ENCODE data around the gene CDY2A.
"Not testable (repeated sequence)": the region's sequence is repeated elsewhere in the genome, so short reads cannot be mapped to it uniquely, and the experiment has no call there.

Gene CDY2A, protein sequence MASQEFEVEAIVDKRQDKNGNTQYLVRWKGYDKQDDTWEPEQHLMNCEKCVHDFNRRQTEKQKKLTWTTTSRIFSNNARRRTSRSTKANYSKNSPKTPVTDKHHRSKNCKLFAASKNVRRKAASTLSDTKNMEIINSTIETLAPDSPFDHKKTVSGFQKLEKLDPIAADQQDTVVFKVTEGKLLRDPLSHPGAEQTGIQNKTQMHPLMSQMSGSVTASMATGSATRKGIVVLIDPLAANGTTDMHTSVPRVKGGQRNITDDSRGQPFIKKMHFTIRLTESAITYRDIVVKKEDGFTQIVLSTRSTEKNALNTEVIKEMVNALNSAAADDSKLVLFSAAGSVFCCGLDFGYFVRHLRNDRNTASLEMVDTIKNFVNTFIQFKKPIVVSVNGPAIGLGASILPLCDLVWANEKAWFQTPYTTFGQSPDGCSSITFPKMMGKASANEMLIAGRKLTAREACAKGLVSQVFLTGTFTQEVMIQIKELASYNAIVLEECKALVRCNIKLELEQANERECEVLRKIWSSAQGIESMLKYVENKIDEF

DNA sequence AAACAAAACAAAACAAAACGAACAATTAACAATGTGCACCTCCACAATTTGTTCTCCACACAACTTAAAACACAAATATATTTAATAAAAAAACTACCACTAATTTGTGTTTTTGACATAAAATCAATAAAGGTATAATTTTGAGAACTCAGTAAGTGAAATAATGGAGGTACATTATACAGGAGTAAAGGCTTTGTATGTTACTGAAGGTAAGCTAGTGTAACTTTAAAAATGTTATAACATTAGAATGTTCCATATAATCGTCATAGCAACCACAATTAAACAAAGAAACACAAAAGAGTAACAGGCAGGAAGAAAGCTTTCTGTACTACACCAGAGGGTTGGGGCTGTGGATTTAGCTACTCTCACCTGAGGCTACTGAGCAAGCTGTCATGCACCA is at the start of gene CDY2A:
TSS of gene CDY2A (plus strand) at position 301 of the 400 bp plus-strand sequence. CDS start 328 bp downstream, outside the sequence.
- not testable (repeated sequence) for DNase-seq (ENCODE audit: low read depth)

DNA sequence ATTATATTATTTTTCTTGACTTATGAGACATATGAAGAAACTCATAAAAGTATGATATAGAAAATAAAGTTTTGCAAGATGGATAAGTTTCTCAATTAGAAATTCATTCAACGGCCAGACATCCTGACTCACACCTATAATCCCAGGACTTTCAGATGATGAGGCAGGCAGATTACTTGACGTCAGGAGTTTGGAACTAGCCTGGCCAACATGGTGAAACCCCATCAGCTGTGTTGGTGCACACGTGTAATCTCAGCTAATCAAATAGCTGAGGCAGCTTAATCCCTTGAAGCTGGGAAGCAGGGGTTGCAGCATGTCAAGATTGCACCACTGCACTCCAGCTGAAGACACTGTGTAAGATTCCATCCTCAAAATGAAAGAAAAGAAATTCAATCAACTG is 28.0 kb upstream of the CDY2A start:
- DNase-seq (ENCODE audit: low read depth): not testable (repeated sequence)

DNA sequence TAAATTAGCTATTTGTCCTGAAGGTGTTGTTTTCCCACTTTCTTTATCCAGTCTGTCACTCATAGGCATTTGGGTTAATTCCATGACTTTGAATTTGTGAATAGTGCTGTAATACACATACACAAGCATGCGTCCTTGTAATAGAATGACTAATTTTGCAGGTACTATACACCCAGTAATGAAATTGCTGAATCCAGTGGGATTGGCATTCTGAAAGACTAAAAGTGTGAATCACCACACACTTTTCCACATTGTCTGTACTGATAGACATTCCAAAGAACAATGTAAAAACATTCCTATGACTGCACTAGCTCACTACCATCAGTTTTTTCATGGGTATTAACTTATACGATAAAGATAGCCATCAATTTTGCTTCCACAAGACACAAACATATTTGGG is 27.3 kb upstream of the CDY2A start:
- DNase-seq (ENCODE audit: low read depth): not testable (repeated sequence)

DNA sequence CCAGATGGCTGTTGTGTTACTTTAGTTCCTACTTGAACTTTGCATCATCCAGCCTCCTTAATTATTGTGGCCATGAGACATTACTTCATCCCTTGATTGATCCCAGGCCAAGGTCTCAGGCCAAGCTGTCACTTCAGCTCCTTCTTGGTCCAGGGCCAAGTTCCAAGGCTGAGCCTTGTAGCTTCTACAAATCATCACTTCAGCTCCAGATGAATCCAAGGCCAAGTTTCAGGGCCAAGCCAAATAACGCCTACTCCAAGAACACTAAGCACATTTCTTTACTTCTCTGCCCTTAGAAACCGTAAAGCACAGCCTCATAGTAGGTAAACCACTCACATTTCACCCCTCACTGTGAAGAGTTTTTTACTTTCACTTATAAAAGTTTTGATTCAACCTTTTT is 1.7 kb upstream of the CDY2A start:
- DNase-seq (ENCODE audit: low read depth): not testable (repeated sequence)

DNA sequence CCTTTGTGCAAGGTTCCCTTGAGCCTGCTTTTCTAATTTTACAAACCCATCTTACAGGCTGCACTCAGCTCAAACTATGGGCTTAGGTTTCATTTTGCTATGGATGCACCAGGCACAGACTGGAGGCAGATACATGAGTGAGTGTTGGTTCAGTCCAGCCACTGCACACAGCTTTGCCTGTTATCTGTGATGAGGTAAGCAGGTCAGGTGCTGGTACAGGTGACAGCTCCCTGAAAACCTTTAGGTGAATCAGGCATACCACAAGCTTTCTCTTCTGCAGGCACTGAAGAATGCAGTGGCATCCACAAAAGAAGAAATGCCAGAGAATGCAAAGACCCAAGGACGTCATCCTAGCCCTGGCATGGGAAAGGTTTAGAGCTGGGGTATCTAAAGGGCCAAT is 3.3 kb downstream of the CDY2A start:
- not testable (repeated sequence) for DNase-seq (ENCODE audit: low read depth)

DNA sequence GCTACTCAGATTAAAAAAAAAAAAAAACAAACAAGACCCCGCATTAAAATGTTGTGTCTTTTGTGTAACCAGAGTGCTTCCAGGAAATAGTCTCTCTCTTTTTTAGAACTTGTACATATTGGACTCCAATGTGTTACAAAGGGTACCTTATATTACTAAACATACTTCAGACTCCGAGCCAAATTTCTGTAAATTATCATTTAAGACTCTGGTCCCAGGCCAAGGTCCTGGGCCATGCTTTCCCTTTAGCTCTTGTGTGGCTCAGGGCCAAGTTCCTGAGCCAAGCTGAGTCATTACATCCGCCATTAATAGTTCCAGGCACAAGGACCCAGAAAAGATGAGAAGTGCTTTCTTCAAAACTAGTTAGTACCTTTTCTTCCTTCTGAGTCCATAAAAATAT is 4.6 kb downstream of the CDY2A start:
- DNase-seq (ENCODE audit: low read depth): not testable (repeated sequence)

DNA sequence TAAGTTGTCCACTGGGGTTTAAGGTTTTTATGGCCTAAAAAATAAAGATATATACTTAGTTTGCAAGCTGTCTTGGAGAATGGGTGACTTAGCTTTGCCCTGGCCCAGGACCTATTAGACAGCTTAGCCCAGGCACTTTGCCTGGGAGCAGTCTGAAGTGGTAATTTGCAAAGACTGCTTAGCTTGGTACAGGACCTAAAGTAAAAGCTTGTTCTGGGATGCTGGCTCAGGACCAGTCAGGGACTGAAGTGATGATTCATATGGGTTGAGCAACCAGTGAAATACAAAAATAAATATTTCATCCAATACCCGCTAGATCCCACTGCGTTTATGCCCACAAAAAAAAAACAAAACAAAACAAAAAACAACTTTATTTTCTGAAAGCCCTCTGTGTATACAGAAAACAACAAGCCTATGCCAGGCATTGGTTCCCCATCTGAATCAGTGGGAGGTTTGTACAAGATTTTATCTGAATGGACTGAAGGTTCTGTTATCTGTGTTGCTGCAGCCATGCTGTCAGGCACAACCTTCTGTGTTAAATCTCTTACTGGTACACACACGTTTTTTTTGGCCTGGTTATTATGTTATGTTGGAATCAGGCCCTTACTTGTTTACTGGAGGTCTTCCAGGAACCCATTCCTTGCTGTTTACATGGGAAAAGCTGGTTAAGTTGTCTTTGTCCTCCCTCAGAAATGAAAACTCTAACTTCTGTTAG is 8.7 kb downstream of the CDY2A start:
- not testable (repeated sequence) for DNase-seq (ENCODE audit: low read depth)

DNA sequence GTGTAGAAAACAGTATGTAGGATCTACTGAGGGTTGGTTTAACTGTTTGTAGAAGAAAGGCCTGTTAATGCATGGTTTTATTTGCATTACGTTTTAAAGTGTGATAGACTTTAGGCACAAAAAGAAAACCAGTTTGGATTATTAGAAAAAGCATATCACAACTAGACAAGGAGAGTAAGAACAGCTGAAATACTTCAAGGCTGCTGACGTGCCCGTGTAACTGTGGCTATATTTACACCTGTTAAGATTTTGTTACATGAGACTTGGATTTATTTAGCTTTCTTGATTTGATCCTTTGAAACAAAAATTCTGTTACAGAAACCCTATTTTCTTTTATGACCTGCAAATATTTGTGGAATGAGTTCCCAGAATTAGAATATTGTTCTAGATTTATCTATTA is 9.3 kb downstream of the CDY2A start:
- not testable (repeated sequence) for DNase-seq (ENCODE audit: low read depth)

DNA sequence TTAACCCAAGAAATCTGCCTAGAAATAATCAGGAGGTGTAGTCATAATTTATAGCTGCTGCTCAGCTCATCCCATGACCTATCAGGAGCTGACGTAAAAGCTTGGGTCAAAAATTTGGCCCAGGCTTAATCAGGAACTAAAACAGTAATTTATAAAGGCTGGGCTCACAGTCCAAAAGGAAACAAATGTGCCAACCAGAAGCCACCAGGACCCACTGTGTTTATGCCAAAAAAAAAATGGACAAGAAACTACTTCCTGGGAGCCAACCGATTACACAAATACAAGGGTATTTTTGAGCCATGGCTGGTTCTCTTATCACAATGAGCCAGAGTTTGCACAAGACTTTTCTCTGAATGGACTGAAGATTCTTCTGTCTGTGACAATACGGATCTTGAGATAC is 19.4 kb downstream of the CDY2A start:
- not testable (repeated sequence) for DNase-seq (ENCODE audit: low read depth)

DNA sequence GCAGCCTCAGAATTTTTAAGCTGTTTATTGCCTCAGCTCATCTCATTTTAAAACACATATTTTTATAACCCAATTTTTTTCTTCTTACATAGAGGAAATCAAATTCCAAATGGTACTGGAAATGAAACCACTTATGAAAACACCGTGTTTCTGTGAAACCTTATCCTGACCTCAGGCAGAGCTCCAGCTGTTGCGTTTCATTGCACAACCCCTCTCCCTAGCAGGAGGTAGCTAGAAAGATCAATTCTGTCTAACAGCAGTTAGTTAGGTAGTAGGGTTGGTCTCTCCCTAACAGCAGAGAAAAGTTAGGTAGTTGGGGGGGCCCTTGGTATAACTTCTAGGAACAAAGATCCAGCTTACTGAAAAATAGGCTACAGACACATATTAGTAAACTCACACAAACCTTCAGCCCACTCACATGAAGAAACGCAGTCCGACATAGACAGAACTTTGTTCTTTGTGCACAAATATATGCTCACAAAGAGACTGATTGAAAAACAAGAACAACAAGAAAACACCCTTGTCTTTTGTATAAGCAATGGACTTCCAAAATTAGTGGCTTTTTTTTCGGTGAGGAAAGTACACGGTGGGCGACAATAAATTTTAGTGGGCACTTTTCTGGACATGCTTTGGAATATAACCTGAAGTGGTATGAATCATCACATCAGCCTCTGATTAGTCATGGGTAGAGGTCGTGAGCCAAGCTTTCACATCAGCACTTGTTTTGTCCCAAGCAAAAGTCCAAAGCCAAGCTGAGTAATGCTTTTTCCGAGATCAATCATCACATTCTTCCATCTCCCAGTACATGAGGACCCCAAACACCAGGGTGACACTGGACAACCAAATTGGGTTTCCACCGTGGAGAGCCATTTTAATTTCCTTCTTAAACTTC is 22.8 kb downstream of the CDY2A start:
- not testable (repeated sequence) for DNase-seq (ENCODE audit: low read depth)

DNA sequence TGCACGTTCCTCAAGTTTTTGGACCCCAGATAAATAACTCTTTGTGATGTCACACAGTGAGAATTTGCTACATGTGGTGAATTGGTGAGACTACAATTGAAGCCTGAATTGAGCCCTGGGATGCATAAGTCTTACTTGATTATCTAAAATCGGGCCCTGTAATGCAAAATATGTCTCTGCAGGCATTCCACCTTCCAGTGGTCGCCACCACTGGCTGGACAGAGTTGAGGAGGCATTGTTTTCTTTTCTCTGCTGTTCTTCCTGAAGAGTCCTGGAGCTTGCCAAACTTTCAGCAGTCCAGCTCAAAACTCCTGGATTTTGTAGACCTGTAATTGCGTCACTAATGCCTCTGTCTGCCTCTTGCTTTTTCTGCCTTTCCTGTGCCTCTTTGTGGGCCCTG is 23.5 kb downstream of the CDY2A start:
- DNase-seq (ENCODE audit: low read depth): not testable (repeated sequence)

DNA sequence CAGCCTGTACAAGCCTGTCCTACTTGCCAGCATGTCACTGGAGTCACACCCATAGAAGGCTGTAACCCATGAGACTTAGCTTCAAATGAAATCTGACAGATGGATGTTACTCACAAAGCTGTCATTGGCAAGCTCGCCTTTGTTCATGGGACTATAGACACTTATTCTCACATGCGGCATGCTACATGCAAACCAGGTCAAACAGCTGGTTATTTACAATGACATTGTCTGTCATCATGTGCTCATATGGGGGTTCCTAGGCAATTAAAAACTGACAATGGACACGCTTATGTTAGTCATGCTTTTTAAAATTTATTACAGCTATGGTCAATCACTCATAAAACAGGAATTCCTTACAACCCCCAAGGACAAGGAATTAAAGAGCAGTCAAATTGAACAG is 30.9 kb downstream of the CDY2A start:
- DNase-seq (ENCODE audit: low read depth): not testable (repeated sequence)

DNA sequence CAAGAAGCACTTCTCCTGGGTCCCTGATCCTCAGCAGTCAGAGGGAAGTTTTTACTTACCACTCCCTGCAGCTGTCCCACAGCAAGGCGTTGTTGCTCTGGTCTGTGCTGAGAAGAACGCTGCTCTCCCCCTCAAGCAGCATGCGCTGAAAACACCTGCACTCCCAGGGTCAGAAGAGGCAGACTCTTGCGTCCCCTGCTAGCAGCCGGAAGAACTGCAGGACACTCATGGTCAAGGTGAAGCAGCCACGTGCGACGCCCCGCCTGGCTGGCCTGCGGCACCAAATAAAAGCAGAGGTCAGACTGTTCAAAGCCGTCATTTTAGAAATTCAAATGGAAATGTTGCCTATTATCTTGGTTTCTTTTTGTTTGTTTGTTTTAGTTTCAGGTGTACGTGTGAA is 47.9 kb downstream of the CDY2A start:
- not testable (repeated sequence) for DNase-seq (ENCODE audit: low read depth)
